NCI-H187 (cell line): ENCODE data around the gene TNRC18.

Source experiments
- DNase-seq, 2 experiments: peaks; one replicate each; lab custom pipeline; 2025; lab: John Stamatoyannopoulos, UW

Gene TNRC18

GRCh38 chr7:5403442-5403841 lies 20.2 kb downstream of the TNRC18 start:
- DNase-seq = no peak

- no peak for DNase-seq
Observed at GRCh38 chr7:5397736-5398135, 25.9 kb downstream of the TNRC18 start.

GRCh38 chr7:5396999-5397663 lies 26.5 kb downstream of the TNRC18 start:
- no peak for DNase-seq

GRCh38 chr7:5396542-5396941 lies 27.1 kb downstream of the TNRC18 start:
- no peak for DNase-seq

- DNase-seq = no peak
Observed at GRCh38 chr7:5395246-5395645, 28.4 kb downstream of the TNRC18 start.

- DNase-seq = no peak
Observed at GRCh38 chr7:5394264-5395105, 29.1 kb downstream of the TNRC18 start.

- no peak for DNase-seq
Observed at GRCh38 chr7:5393748-5394147, 29.9 kb downstream of the TNRC18 start.

- no peak for DNase-seq
Observed at GRCh38 chr7:5393328-5393727, 30.3 kb downstream of the TNRC18 start.

GRCh38 chr7:5390918-5391317 lies 32.7 kb downstream of the TNRC18 start:
- DNase-seq = no peak

GRCh38 chr7:5388905-5389433 lies 34.7 kb downstream of the TNRC18 start:
- no peak for DNase-seq

GRCh38 chr7:5388273-5388901 lies 35.2 kb downstream of the TNRC18 start:
- DNase-seq = no peak

GRCh38 chr7:5387711-5388245 lies 35.9 kb downstream of the TNRC18 start:
- no peak for DNase-seq

- DNase-seq = no peak
Observed at GRCh38 chr7:5384618-5385017, 39.0 kb downstream of the TNRC18 start.

- DNase-seq = no peak
Observed at GRCh38 chr7:5383314-5384098, 40.1 kb downstream of the TNRC18 start.

GRCh38 chr7:5382281-5382892 lies 41.2 kb downstream of the TNRC18 start:
- DNase-seq = peak in 1 of 2 experiments; percentile 22

GRCh38 chr7:5381071-5381772 lies 42.4 kb downstream of the TNRC18 start:
- no peak for DNase-seq

- DNase-seq = no peak
Observed at GRCh38 chr7:5380350-5381070, 43.1 kb downstream of the TNRC18 start.

GRCh38 chr7:5379546-5379945 lies 44.1 kb downstream of the TNRC18 start:
- no peak for DNase-seq

- no peak for DNase-seq
Observed at GRCh38 chr7:5377816-5378215, 45.8 kb downstream of the TNRC18 start.

GRCh38 chr7:5377279-5377678 lies 46.4 kb downstream of the TNRC18 start:
- no peak for DNase-seq
